ENCODE results near the gene PTGIS.

GRCh38 chr20:49480236-49480635, 87.7 kb downstream of the PTGIS start:
- no peak for TF ChIP-seq CTCF (optimal IDR thresholded peaks at IDR 0.05 in 1 of 3, IDR thresholded peaks at IDR 0.05 in 1 of 3, conservative IDR thresholded peaks at IDR 0.05 in 1 of 3; ENCODE audit: extremely low read depth in 1 of 3, insufficient read depth in 2 of 3, low read length in 3 of 3)
- TF ChIP-seq EZH2 (IDR thresholded peaks at IDR 0.05; ENCODE audit: low read length): no peak

Data from keratinocyte (primary cell).